Measurements from ENCODE around the gene MAGI1. TPM values are rescaled to one million over a fixed set of nuclear protein-coding genes. Genes with fewer than 3 reads are reported as not detected.

The MAGI1 gene
- polyA plus RNA-seq, 1 of the 3 experiments (the other 2 are of a cell fraction): 10.3 TPM

DNA sequence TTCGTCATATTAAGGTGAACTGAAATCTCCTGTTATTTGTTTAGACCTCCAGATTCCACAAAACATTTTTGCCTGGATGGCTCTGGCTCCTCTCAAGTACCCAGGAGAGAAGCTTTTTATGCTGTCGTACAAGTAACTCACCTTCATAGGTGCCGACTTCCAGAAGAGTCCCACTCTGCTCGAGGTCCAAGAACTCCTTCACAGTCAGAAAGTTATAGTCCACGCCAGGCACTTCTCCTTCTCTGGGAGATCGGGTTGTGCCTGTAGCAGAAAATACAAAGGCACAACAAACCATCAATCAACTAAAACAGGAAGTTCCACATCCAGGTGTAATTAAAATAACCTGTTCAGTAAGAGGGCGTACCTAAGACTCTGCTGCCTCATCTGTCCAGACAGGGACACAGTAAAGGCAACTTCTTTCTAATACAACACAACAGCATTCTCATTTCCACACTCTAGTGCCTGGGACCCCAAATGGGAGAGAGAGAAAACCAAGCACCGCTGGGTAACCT is 545.3 kb downstream of the MAGI1 start (continued):
- no peak for TF ChIP-seq USF1 (IDR thresholded peaks at IDR 0.05; ENCODE audit: borderline replicate concordance, low read depth)
- no peak for TF ChIP-seq RXRA (IDR thresholded peaks at IDR 0.05; ENCODE audit: borderline replicate concordance, low read depth)
- TF ChIP-seq, protein P1, sequence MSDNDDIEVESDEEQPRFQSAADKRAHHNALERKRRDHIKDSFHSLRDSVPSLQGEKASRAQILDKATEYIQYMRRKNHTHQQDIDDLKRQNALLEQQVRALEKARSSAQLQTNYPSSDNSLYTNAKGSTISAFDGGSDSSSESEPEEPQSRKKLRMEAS (IDR thresholded peaks at IDR 0.05; ENCODE audit: low read depth): no peak
- TF ChIP-seq POLR2AphosphoS5 (IDR thresholded peaks at IDR 0.05; ENCODE audit: low read depth, low read length): no peak

DNA sequence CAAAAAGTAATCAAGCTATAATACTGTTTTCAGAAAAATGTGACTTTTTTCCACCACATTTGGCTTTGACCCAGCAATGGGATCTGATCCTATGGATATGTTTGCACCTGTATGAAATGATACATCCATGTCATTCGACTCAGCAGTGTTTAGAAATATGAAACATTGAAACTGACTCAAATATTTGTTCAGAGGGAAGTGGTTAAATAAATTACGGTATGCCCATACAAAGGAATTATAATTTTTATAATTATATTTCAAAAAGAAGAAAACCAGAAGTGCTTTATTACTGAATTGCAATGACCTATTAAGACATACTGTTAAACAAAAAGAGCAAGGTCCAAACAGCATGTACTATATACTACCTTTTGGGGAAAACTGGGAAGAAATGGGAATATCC is 546.5 kb downstream of the MAGI1 start:
- no peak for DNase-seq
- no peaks in the 10 kb centered on the region for H3K4me1 ChIP-seq (ENCODE audit: control insufficient read depth in 1 of 2, insufficient read depth in 2 of 2, low read depth in 1 of 2, low read length in 1 of 2)
- ChIA-PET CTCF (interaction anchor here (1.1 kb wide), 1 partner anchor 53 kb away, joined by 5 read pairs; no protein-coding TSS in a partner anchor), POLR2A (no interaction called here)
- no peaks in the 10 kb centered on the region for H4K20me1 ChIP-seq (ENCODE audit: insufficient read depth)
- H3K27ac ChIP-seq (ENCODE audit: low read depth in 2 of 2, low read length in 1 of 2): no peak overlapping the region
- no peak overlapping the region for H2AFZ ChIP-seq (ENCODE audit: low read depth)
- H3K9me2 ChIP-seq: no peaks in the 10 kb centered on the region
- H3K79me2 ChIP-seq (ENCODE audit: insufficient read depth): 0 out of 2 replicates have a peak, but pooled peaks cover 6% of the 10 kb centered on the region
- H3K36me3 ChIP-seq (replicated peaks in 1 of 2; ENCODE audit: control insufficient read depth in 1 of 2, insufficient read depth in 2 of 2, low read length in 1 of 2): peaks cover 4 to 7% of the 10 kb centered on the region in 2 experiments
- no peak overlapping the region for H3K4me3 ChIP-seq (ENCODE audit: low read depth in 2 of 2, low read length in 1 of 2)
- H3K9me3 ChIP-seq: no peaks in the 10 kb centered on the region
- no peaks in the 10 kb centered on the region for H3K27me3 ChIP-seq (ENCODE audit: insufficient read depth)
- 92% methylated on average over 2 of the region's 2 CpGs for WGBS (ENCODE audit: low lambda C conversion rate)
- no peak overlapping the region for H3K9ac ChIP-seq
- no peak overlapping the region for H3K4me2 ChIP-seq
- TF ChIP-seq YY1 (IDR thresholded peaks at IDR 0.05; ENCODE audit: low read depth): no peak
- TF ChIP-seq RXRA (IDR thresholded peaks at IDR 0.05; ENCODE audit: borderline replicate concordance, low read depth): no peak
- no peak for TF ChIP-seq GABPA (IDR thresholded peaks at IDR 0.05; ENCODE audit: low read depth)
- no peak for TF ChIP-seq ZBTB33 (IDR thresholded peaks at IDR 0.05; ENCODE audit: borderline replicate concordance, low read depth)
- no peak for TF ChIP-seq REST (IDR thresholded peaks at IDR 0.05; ENCODE audit: low read depth, low read length)
- no peak for TF ChIP-seq FOXJ3 (CRISPR knock-in tag; IDR thresholded peaks at IDR 0.05)
- TF ChIP-seq, protein P2, sequence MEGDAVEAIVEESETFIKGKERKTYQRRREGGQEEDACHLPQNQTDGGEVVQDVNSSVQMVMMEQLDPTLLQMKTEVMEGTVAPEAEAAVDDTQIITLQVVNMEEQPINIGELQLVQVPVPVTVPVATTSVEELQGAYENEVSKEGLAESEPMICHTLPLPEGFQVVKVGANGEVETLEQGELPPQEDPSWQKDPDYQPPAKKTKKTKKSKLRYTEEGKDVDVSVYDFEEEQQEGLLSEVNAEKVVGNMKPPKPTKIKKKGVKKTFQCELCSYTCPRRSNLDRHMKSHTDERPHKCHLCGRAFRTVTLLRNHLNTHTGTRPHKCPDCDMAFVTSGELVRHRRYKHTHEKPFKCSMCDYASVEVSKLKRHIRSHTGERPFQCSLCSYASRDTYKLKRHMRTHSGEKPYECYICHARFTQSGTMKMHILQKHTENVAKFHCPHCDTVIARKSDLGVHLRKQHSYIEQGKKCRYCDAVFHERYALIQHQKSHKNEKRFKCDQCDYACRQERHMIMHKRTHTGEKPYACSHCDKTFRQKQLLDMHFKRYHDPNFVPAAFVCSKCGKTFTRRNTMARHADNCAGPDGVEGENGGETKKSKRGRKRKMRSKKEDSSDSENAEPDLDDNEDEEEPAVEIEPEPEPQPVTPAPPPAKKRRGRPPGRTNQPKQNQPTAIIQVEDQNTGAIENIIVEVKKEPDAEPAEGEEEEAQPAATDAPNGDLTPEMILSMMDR (IDR thresholded peaks at IDR 0.05): no peak
- no peak for TF ChIP-seq MXI1 (IDR thresholded peaks at IDR 0.05; ENCODE audit: low read depth, low read length)
- no peaks in the 10 kb centered on the region for H3F3A ChIP-seq (replicated peaks; ENCODE audit: insufficient read depth)

Data from SK-N-SH (cell line).